Natural killer cell (primary cell): ENCODE data around the gene UHRF2. TPM values are rescaled to one million over a fixed set of nuclear protein-coding genes. Genes with fewer than 3 reads are reported as not detected.

Source experiments
- ATAC-seq, 3 donors: fragments of 150-1000 bp in 2 of 3; fragments of 200-7000 bp in 1 of 3; cut with Tn5 transposase; 1 replicate in 1 of 3; 2 replicates in 2 of 3; pipeline ENCODE4 v1.10.0; 2021; ENCODE audit warnings: mild to moderate bottlenecking in 2 of 3, moderate library complexity in 2 of 3
- DNase-seq, 2 donors: peaks; one replicate each; pipeline versions ENCODE4 v3.0.0 to v3.0.0-alpha.2; 2013 to 2021; ENCODE audit warnings: mixed read lengths in 1 of 2
- H3K27ac ChIP-seq: one replicate; pipeline ENCODE4 v1.5.1; 2013; ENCODE audit warnings: mild to moderate bottlenecking, low read length
- H3K27me3 ChIP-seq: one replicate; pipeline ENCODE4 v1.6.1; 2013; ENCODE audit warnings: low read length; ENCODE audit not compliant: control insufficient read depth, insufficient read depth
- H3K36me3 ChIP-seq: one replicate; pipeline ENCODE4 v1.6.1; 2013; ENCODE audit warnings: low read length; ENCODE audit not compliant: control insufficient read depth, insufficient read depth
- H3K4me1 ChIP-seq: one replicate; pipeline ENCODE4 v1.6.1; 2013; ENCODE audit warnings: low read length; ENCODE audit not compliant: control insufficient read depth, insufficient read depth
- H3K4me3 ChIP-seq: one replicate; pipeline ENCODE4 v1.5.1; 2013; ENCODE audit warnings: low read length
- H3K9me3 ChIP-seq: one replicate; pipeline ENCODE4 v1.6.1; 2013; ENCODE audit warnings: low read length; ENCODE audit not compliant: control insufficient read depth, insufficient read depth
- H3K27ac Mint-ChIP-seq, 2 donors: one replicate each; pipeline ENCODE4 v1.8.0; 2022; ENCODE audit warnings: mild to moderate bottlenecking in 2 of 2, mixed read lengths in 2 of 2, moderate library complexity in 1 of 2
- H3K27me3 Mint-ChIP-seq, 2 donors: one replicate each; pipeline ENCODE4 v1.8.0; 2022; ENCODE audit warnings: low read depth in 2 of 2, mixed read lengths in 2 of 2
- H3K36me3 Mint-ChIP-seq: one replicate; pipeline ENCODE4 v1.8.0; 2022; ENCODE audit warnings: mixed read lengths
- H3K4me1 Mint-ChIP-seq, 2 donors: one replicate each; pipeline ENCODE4 v1.8.0; 2022; ENCODE audit warnings: mixed read lengths in 2 of 2
- H3K4me3 Mint-ChIP-seq: one replicate; pipeline ENCODE4 v1.8.0; 2022; ENCODE audit warnings: mild to moderate bottlenecking, moderate library complexity, mixed read lengths
- H3K9me3 Mint-ChIP-seq, 2 donors: one replicate each; pipeline ENCODE4 v1.8.0; 2022; ENCODE audit warnings: mixed read lengths in 2 of 2
- CTCF ChIP-seq: fragments of 200-600 bp; IDR thresholded peaks from one replicate; pipeline ENCODE4 v1.8.0; 2022; ENCODE audit warnings: antibody characterized with exemption
- WGBS: methylation state at CpG from one replicate; pipeline ENCODE4 v1.1.7; 2013; ENCODE audit warnings: missing lambda C conversion rate; ENCODE audit not compliant: insufficient coverage; 5-methylcytosine and 5-hydroxymethylcytosine counted together
- intact Hi-C: fragments of 100-400 bp; cut with micrococcal nuclease; formaldehyde crosslinking; loops from one replicate; pipeline ENCODE4 v1.14.2; 2022
- total RNA-seq, 4 donors: library from RNA; stranded (reverse); fragments of 120-200 nt in 1 of 4; gene quantifications; one replicate each; pipeline versions ENCODE4 v1.2.3 to v1.2.4, GENCODE V29; 2013 to 2022

The UHRF2 gene
- total RNA-seq, 3 donors from 2014 or later (not counting 1 experiment from before 2014, with no cell fraction given), result 118 to 130 (median 120) TPM

GRCh38 chr9:6426117-6426516 is 13.1 kb downstream of the UHRF2 start:
- H3K9me3 Mint-ChIP-seq, result no peaks in the 10 kb centered on the region
- no peaks in the 10 kb centered on the region for H3K36me3 Mint-ChIP-seq
- Histone ChIP-seq H3K9me3 (no peaks in the 10 kb centered on the region), H3K27me3 (no peaks in the 10 kb centered on the region), H3K4me1 (peaks cover 18% of the 10 kb centered on the region), H3K4me3 (no peak overlapping the region), H3K36me3 (peaks cover 6% of the 10 kb centered on the region), H3K27ac (no peak overlapping the region)
- no peaks in the 10 kb centered on the region for H3K27me3 Mint-ChIP-seq
- no peak for ATAC-seq
- TF ChIP-seq CTCF, result no peak
- peak overlapping the region in 1 of 2 donors; percentile 35 for H3K27ac Mint-ChIP-seq
- DNase-seq, result no peak
- H3K4me3 Mint-ChIP-seq, result no peak overlapping the region
- peaks cover 36 to 60% of the 10 kb centered on the region in 2 donors for H3K4me1 Mint-ChIP-seq
- WGBS, result no CpG with 5 or more reads among the region's 2 CpGs
- intact Hi-C loops, result no loop called here

- Mint-ChIP-seq H3K27ac (peak overlapping the region; percentile 75 to 78), H3K4me1 (peaks cover 46 to 65% of the 10 kb centered on the region in 2 donors), H3K9me3 (no peaks in the 10 kb centered on the region), H3K4me3 (peak overlapping the region; percentile 72), H3K27me3 (no peaks in the 10 kb centered on the region), H3K36me3 (no peaks in the 10 kb centered on the region)
- Histone ChIP-seq H3K27ac (peak overlapping the region; percentile 47), H3K9me3 (no peaks in the 10 kb centered on the region), H3K36me3 (peaks cover 7% of the 10 kb centered on the region), H3K4me1 (peaks cover 21% of the 10 kb centered on the region), H3K27me3 (no peaks in the 10 kb centered on the region), H3K4me3 (no peak overlapping the region)
- 18% methylated on average over 10 of the region's 11 CpGs for WGBS
- ATAC-seq (peak; percentile 90 to 96 (median 96)), DNase-seq (peak; percentile 21 to 54)
- no peak for TF ChIP-seq CTCF
- intact Hi-C loops, result no loop called here
Measured at GRCh38 chr9:6428940-6429889, 16.2 kb downstream of the UHRF2 start.

GRCh38 chr9:6431038-6431437 is 18.0 kb downstream of the UHRF2 start:
- no peak for ATAC-seq
- H3K9me3 Mint-ChIP-seq, result no peaks in the 10 kb centered on the region
- H3K27me3 ChIP-seq, result no peaks in the 10 kb centered on the region
- no peak for DNase-seq
- peak overlapping the region; percentile 75 to 78 for H3K27ac Mint-ChIP-seq
- no peak overlapping the region for H3K4me3 Mint-ChIP-seq
- H3K4me1 Mint-ChIP-seq, result peaks cover 44 to 62% of the 10 kb centered on the region in 2 donors
- no peak for TF ChIP-seq CTCF
- H3K9me3 ChIP-seq, result no peaks in the 10 kb centered on the region
- H3K4me1 ChIP-seq, result peaks cover 21% of the 10 kb centered on the region
- peaks cover 12% of the 10 kb centered on the region for H3K36me3 ChIP-seq
- no peak overlapping the region for H3K27ac ChIP-seq
- H3K36me3 Mint-ChIP-seq, result no peaks in the 10 kb centered on the region
- H3K27me3 Mint-ChIP-seq, result no peaks in the 10 kb centered on the region
- no peak overlapping the region for H3K4me3 ChIP-seq
- intact Hi-C loops, result no loop called here
